ENCODE results near the gene ACAD11. TPM values are rescaled to one million over a fixed set of nuclear protein-coding genes. Genes with fewer than 3 reads are reported as not detected.

ACAD11 gene
- total RNA-seq, 3 donors from 2014 or later (not counting 1 experiment from before 2014, with no cell fraction given) = 15.8 to 30.6 (median 25.2) TPM

DNA sequence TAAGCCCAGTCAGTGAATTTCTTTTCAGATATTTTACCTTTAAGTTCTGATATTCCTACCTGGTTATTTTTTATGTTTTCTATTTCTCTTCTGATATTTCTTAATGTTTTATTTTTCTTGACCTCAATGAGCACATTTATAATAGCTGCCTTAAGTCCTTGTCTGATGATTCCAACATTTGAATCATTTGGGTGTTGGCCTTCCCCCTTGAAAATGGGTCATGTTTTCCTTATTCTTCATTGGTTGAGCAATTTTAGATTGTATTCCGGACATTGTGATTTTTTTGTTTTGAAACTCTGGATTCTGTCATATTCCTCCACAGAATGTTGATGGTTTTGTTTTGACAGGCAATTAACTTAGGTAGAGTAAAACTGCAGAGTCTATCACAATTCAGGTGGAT is 72.2 kb downstream of the ACAD11 start:
- H3K4me3 ChIP-seq (ENCODE audit: low read length) = no peak overlapping the region
- peaks cover 4% of the 10 kb centered on the region for H3K36me3 ChIP-seq (ENCODE audit: control insufficient read depth, insufficient read depth, low read length)
- H3K9me3 Mint-ChIP-seq = no peaks in the 10 kb centered on the region
- H3K4me1 Mint-ChIP-seq = no peaks in the 10 kb centered on the region
- H3K27me3 ChIP-seq (ENCODE audit: control insufficient read depth, insufficient read depth, low read length) = no peaks in the 10 kb centered on the region
- no peak overlapping the region for H3K4me3 Mint-ChIP-seq
- no peaks in the 10 kb centered on the region for H3K36me3 Mint-ChIP-seq
- no peak overlapping the region for H3K27ac ChIP-seq (ENCODE audit: low read length)
- TF ChIP-seq, protein P1, sequence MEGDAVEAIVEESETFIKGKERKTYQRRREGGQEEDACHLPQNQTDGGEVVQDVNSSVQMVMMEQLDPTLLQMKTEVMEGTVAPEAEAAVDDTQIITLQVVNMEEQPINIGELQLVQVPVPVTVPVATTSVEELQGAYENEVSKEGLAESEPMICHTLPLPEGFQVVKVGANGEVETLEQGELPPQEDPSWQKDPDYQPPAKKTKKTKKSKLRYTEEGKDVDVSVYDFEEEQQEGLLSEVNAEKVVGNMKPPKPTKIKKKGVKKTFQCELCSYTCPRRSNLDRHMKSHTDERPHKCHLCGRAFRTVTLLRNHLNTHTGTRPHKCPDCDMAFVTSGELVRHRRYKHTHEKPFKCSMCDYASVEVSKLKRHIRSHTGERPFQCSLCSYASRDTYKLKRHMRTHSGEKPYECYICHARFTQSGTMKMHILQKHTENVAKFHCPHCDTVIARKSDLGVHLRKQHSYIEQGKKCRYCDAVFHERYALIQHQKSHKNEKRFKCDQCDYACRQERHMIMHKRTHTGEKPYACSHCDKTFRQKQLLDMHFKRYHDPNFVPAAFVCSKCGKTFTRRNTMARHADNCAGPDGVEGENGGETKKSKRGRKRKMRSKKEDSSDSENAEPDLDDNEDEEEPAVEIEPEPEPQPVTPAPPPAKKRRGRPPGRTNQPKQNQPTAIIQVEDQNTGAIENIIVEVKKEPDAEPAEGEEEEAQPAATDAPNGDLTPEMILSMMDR (IDR thresholded peaks at IDR 0.05) = no peak
- DNase-seq = no peak
- ATAC-seq = no peak
- no peaks in the 10 kb centered on the region for H3K9me3 ChIP-seq (ENCODE audit: control insufficient read depth, insufficient read depth, low read length)
- H3K4me1 ChIP-seq (ENCODE audit: control insufficient read depth, insufficient read depth, low read length) = no peaks in the 10 kb centered on the region
- H3K27ac Mint-ChIP-seq = no peak overlapping the region
- H3K27me3 Mint-ChIP-seq (ENCODE audit: low read depth in 2 of 2) = no peaks in the 10 kb centered on the region
- 100% methylated on average over 1 of the region's 1 CpG for WGBS (ENCODE audit: insufficient coverage)
- intact Hi-C loops (cut with micrococcal nuclease) = no loop called here

DNA sequence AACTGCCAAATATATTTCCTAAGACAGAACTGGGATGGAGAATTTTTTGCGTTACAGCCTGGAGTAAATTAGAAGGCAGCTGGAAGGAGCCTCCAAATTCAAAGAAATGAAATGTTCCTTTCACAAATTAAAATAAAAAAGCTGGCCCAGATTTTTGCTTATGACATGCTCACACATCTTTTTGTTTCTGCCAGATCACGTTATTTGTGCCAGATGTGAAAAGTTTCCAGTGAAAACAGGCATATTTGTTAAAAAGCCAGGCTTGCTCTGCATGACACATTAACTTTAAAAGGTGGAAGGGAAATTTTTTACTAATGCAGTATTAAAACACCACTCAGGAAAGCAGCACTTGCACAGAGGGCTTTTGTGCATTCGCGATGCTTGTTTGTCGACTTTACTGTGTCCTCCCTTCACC is 85.8 kb downstream of the ACAD11 start:
- H3K4me1 Mint-ChIP-seq = no peaks in the 10 kb centered on the region
- H3K27me3 Mint-ChIP-seq (ENCODE audit: low read depth in 2 of 2) = no peaks in the 10 kb centered on the region
- H3K4me3 Mint-ChIP-seq = no peak overlapping the region
- peaks cover 10% of the 10 kb centered on the region for H3K36me3 Mint-ChIP-seq
- no peak for DNase-seq
- TF ChIP-seq, protein P1 (IDR thresholded peaks at IDR 0.05) = no peak
- WGBS (ENCODE audit: insufficient coverage) = over 99% methylated on average over 5 of the region's 5 CpGs
- no peak overlapping the region for H3K27ac Mint-ChIP-seq
- peaks cover 19% of the 10 kb centered on the region for H3K36me3 ChIP-seq (ENCODE audit: control insufficient read depth, insufficient read depth, low read length)
- H3K27ac ChIP-seq (ENCODE audit: low read length) = no peak overlapping the region
- no peaks in the 10 kb centered on the region for H3K9me3 Mint-ChIP-seq
- H3K4me1 ChIP-seq (ENCODE audit: control insufficient read depth, insufficient read depth, low read length) = no peaks in the 10 kb centered on the region
- intact Hi-C loops (cut with micrococcal nuclease) = no loop called here
- no peaks in the 10 kb centered on the region for H3K9me3 ChIP-seq (ENCODE audit: control insufficient read depth, insufficient read depth, low read length)
- H3K4me3 ChIP-seq (ENCODE audit: low read length) = no peak overlapping the region
- no peak for ATAC-seq
- H3K27me3 ChIP-seq (ENCODE audit: control insufficient read depth, insufficient read depth, low read length) = no peaks in the 10 kb centered on the region

DNA sequence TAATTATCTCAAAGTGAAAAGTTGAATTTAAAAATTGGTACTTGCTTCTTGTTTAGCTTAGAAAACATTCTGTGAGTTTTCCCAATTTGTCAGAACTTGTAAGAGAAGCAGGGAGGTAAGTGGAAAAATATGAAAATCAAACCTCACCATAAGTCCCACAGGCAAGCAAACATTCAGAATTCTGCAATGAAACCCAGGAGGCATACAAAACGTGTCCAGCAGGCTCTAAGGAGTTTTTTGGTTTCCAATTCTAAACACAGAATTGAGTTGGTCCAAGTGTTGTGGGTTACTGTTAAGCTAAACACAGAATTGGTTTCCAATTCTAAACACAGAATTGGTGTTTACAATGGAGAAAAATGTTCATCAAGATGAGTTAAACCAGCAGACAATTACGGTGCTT is 89.6 kb downstream of the ACAD11 start:
- H3K4me1 ChIP-seq (ENCODE audit: control insufficient read depth, insufficient read depth, low read length) = no peaks in the 10 kb centered on the region
- Mint-ChIP-seq H3K27ac (no peak overlapping the region), H3K27me3 (ENCODE audit: low read depth in 2 of 2) (no peaks in the 10 kb centered on the region), H3K36me3 (no peaks in the 10 kb centered on the region), H3K9me3 (no peaks in the 10 kb centered on the region), H3K4me1 (no peaks in the 10 kb centered on the region), H3K4me3 (no peak overlapping the region)
- WGBS (ENCODE audit: insufficient coverage) = 77% methylated on average over 1 of the region's 2 CpGs
- no peaks in the 10 kb centered on the region for H3K9me3 ChIP-seq (ENCODE audit: control insufficient read depth, insufficient read depth, low read length)
- no peaks in the 10 kb centered on the region for H3K27me3 ChIP-seq (ENCODE audit: control insufficient read depth, insufficient read depth, low read length)
- TF ChIP-seq, protein P1 (IDR thresholded peaks at IDR 0.05) = no peak
- H3K36me3 ChIP-seq (ENCODE audit: control insufficient read depth, insufficient read depth, low read length) = no peaks in the 10 kb centered on the region
- ATAC-seq (no peak), DNase-seq (no peak)
- no peak overlapping the region for H3K4me3 ChIP-seq (ENCODE audit: low read length)
- no peak overlapping the region for H3K27ac ChIP-seq (ENCODE audit: low read length)
- intact Hi-C loops (cut with micrococcal nuclease) = no loop called here

DNA sequence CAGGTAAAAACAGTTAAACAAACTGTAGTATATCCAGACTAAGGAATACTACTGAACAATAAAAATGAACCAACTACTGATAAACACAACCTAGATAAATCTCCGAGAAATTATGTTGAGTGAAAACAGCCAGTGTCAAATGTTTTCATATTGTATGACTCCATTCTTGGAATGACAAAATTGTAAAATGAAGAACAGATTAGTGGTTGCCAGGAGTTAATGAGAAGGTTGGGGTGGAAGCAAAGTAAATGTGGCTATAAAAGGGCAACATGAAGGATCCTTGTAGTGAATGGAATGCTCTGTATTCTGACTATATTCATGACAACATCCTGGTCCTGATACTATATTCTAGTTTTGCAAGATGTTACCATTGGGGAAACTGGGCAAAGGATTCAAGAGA is 90.0 kb downstream of the ACAD11 start:
- H3K4me3 Mint-ChIP-seq = no peak overlapping the region
- TF ChIP-seq, protein P1 (IDR thresholded peaks at IDR 0.05) = no peak
- H3K27me3 Mint-ChIP-seq (ENCODE audit: low read depth in 2 of 2) = no peaks in the 10 kb centered on the region
- Histone ChIP-seq H3K9me3 (ENCODE audit: control insufficient read depth, insufficient read depth, low read length) (no peaks in the 10 kb centered on the region), H3K4me1 (ENCODE audit: control insufficient read depth, insufficient read depth, low read length) (no peaks in the 10 kb centered on the region), H3K27me3 (ENCODE audit: control insufficient read depth, insufficient read depth, low read length) (no peaks in the 10 kb centered on the region), H3K36me3 (ENCODE audit: control insufficient read depth, insufficient read depth, low read length) (no peaks in the 10 kb centered on the region), H3K27ac (ENCODE audit: low read length) (no peak overlapping the region), H3K4me3 (ENCODE audit: low read length) (no peak overlapping the region)
- DNase-seq (no peak), ATAC-seq (no peak)
- intact Hi-C loops (cut with micrococcal nuclease) = no loop called here
- H3K27ac Mint-ChIP-seq = no peak overlapping the region
- H3K9me3 Mint-ChIP-seq = no peaks in the 10 kb centered on the region
- no peaks in the 10 kb centered on the region for H3K4me1 Mint-ChIP-seq
- H3K36me3 Mint-ChIP-seq = peaks cover under 1% of the 10 kb centered on the region
- no CpG with 5 or more reads among the region's 1 CpG for WGBS (ENCODE audit: insufficient coverage)

All from natural killer cell (primary cell).